H1 (cell line): ENCODE measurements around the gene PRX.

Experiments
- ASH2L ChIP-seq: fragments of 200-600, 300-600 bp; sonication (generic); IDR thresholded peaks from one replicate; pipeline ENCODE4 v1.7.1; 2017; ENCODE audit warnings: low read length
- CHD2 ChIP-seq: IDR thresholded peaks from 2 replicates; pipeline ENCODE4 v1.6.1; 2012; ENCODE audit warnings: low read length, improper control_type of control experiment
- CREB1 ChIP-seq: IDR thresholded peaks from 2 replicates; pipeline ENCODE4 v1.6.1; 2012; ENCODE audit warnings: inconsistent platforms
- CTCF ChIP-seq, 3 experiments: IDR thresholded peaks; 1 replicate in 2 of 3; 2 replicates in 1 of 3; pipeline versions ENCODE4 v1.5.1 to v1.6.1; 2011; ENCODE audit warnings: low read length in 3 of 3, mild to moderate bottlenecking in 3 of 3, inconsistent platforms in 2 of 3, low read depth in 1 of 3, moderate library complexity in 1 of 3; ENCODE audit not compliant: insufficient read depth in 1 of 3; ENCODE audit errors: control extremely low read depth in 1 of 3
- FOSL1 ChIP-seq: IDR thresholded peaks from 2 replicates; pipeline ENCODE4 v1.6.1; 2011; ENCODE audit warnings: mild to moderate bottlenecking, low read depth, low read length, moderate library complexity; ENCODE audit not compliant: insufficient read depth
- JUN ChIP-seq: IDR thresholded peaks from 2 replicates; pipeline ENCODE4 v1.6.1; 2011; ENCODE audit warnings: low read depth, mild to moderate bottlenecking, improper control_type of control experiment, low read length
- JUND ChIP-seq: IDR thresholded peaks from 2 replicates; pipeline ENCODE4 v1.6.1; 2011; ENCODE audit warnings: mild to moderate bottlenecking, improper control_type of control experiment, low read length
- POLR2A ChIP-seq, 2 experiments: IDR thresholded peaks; 1 replicate in 1 of 2; 2 replicates in 1 of 2; pipeline ENCODE4 v1.6.1; 2011; ENCODE audit warnings: low read depth in 2 of 2, low read length in 2 of 2, mild to moderate bottlenecking in 2 of 2; ENCODE audit errors: control extremely low read depth in 1 of 2
- SUZ12 ChIP-seq: fragments of 200-600 bp; sonication (generic); IDR thresholded peaks from 2 replicates; pipeline ENCODE4 v1.6.1; 2012; ENCODE audit warnings: mild to moderate bottlenecking, inconsistent platforms, low read length, moderate library complexity, mixed read lengths
- TBP ChIP-seq: IDR thresholded peaks from 2 replicates; pipeline ENCODE4 v1.6.1; 2011; ENCODE audit warnings: low read depth, low read length, improper control_type of control experiment
- USF2 ChIP-seq: IDR thresholded peaks from 2 replicates; pipeline ENCODE4 v1.6.1; 2011; ENCODE audit warnings: low read length, improper control_type of control experiment
- YY1 ChIP-seq: IDR thresholded peaks from 2 replicates; pipeline ENCODE4 v1.6.1; 2011; ENCODE audit warnings: low read depth, mild to moderate bottlenecking, low read length
- ZNF274 ChIP-seq: IDR thresholded peaks from 2 replicates; pipeline ENCODE4 v1.7.0; 2012; ENCODE audit warnings: low read length, borderline replicate concordance; ENCODE audit errors: extremely low read depth

GRCh38 chr19:40360708-40361241 lies 52.4 kb downstream of the PRX start:
- TF ChIP-seq FOSL1, result no peak
- TF ChIP-seq CTCF (IDR thresholded peaks at IDR 0.05; ENCODE audit: control extremely low read depth in 1 of 3, insufficient read depth in 1 of 3, low read depth in 1 of 3, low read length in 3 of 3), result no peak
- TF ChIP-seq CHD2, result no peak
- no peak for TF ChIP-seq ZNF274
- TF ChIP-seq YY1, result no peak
- no peak for TF ChIP-seq USF2
- no peak for TF ChIP-seq POLR2A (IDR thresholded peaks at IDR 0.05; ENCODE audit: control extremely low read depth in 1 of 2, low read depth in 2 of 2, low read length in 2 of 2)
- no peak for TF ChIP-seq CREB1
- TF ChIP-seq JUN, result no peak
- no peak for TF ChIP-seq SUZ12
- TF ChIP-seq TBP, result no peak
- TF ChIP-seq JUND, result no peak
- no peak for TF ChIP-seq ASH2L
